ENCODE results near the gene MAPK8IP3. TPM values are rescaled to one million over a fixed set of nuclear protein-coding genes. Genes with fewer than 3 reads are reported as not detected.

The MAPK8IP3 gene
- total and polyA plus RNA-seq, 9 of the 15 experiments (the other 6 are each of a cell fraction or from before 2014, with no cell fraction given): 0.17 to 58.7 (median 16.7) TPM

- Histone ChIP-seq H3K36me3 (ENCODE audit: control insufficient read depth, insufficient read depth, low read length) (peaks cover 18% of the 10 kb centered on the region; the same call in 1 of the 3 replicates), H3K4me1 (replicated peaks in 1 of 2; ENCODE audit: control insufficient read depth in 2 of 2, insufficient read depth in 2 of 2, low read length in 2 of 2) (peaks cover 0 to 51% of the 10 kb centered on the region in 2 experiments; a peak in 2 of 5 replicates), H3K9ac (ENCODE audit: insufficient read depth in 1 of 2, low read depth in 2 of 2, low read length in 2 of 2) (no peak overlapping the region; a peak in 1 of 4 replicates), H3K4me3 (no peak overlapping the region), H3K79me2 (ENCODE audit: control insufficient read depth, insufficient read depth, low read length) (no peaks in the 10 kb centered on the region), H3K27me3 (ENCODE audit: control insufficient read depth in 2 of 2, insufficient read depth in 2 of 2, low read length in 2 of 2) (no peaks in the 10 kb centered on the region; a peak in 1 of 5 replicates), H3K9me1 (ENCODE audit: control insufficient read depth, insufficient read depth, low read length) (no peaks in the 10 kb centered on the region), H3K4me2 (ENCODE audit: insufficient read depth, low read length) (no peak overlapping the region), H2AFZ (ENCODE audit: low read depth, low read length) (no peak overlapping the region), H4K20me1 (replicated peaks; ENCODE audit: control insufficient read depth, insufficient read depth, low read length) (no peaks in the 10 kb centered on the region), H3K9me3 (replicated peaks; ENCODE audit: control insufficient read depth, insufficient read depth, low read depth, low read length) (peaks cover 29% of the 10 kb centered on the region), H3K27ac (ENCODE audit: extremely low read depth, low read depth, low read length) (no peak overlapping the region)
- CTCF ChIA-PET (ENCODE audit: low intra/inter-chr PET ratio): no interaction called here
- ATAC-seq (no peak), DNase-seq (ENCODE audit: extremely low read depth in 1 of 4, low spot score in 3 of 4) (no peak), FAIRE-seq (no peak)
- POLR2A ChIA-PET: no interaction called here
- BruUV-seq (replicated peaks): no TSS peak
- intact Hi-C loops (cut with micrococcal nuclease) (no loop called here), in situ Hi-C loops (cut with MboI) (no loop called here)
- TF ChIP-seq E2F8 (IDR thresholded peaks at IDR 0.05; ENCODE audit: low read depth, partially characterized antibody) (no peak), POLR2A (conservative IDR thresholded peaks at IDR 0.05) (no peak)
- whole genome bisulfite sequencing (ENCODE audit: insufficient coverage, low coverage, missing lambda C conversion rate): 98% methylated on average over 32 of the region's 33 CpGs
Observed at GRCh38 chr16:1740234-1740633, 34.2 kb downstream of the MAPK8IP3 start.
